Panc1 (cell line): ENCODE data around the gene WASF3. TPM values are rescaled to one million over a fixed set of nuclear protein-coding genes. Genes with fewer than 3 reads are reported as not detected.

ENCODE experiments used
- ATAC-seq: fragments of 200-7000 bp; cut with Tn5 transposase; 2 replicates; pipeline ENCODE4 v1.9.1; 2020; ENCODE audit warnings: mild to moderate bottlenecking, moderate library complexity
- BruUV-seq: library from RNA; stranded (reverse); fragments of 400-500 nt; replicated peaks from 2 replicates; lab custom pipeline; 2021; lab: Mats Ljungman, UMichigan
- CTCF ChIA-PET: fragments of 300-600 bp; sonication (Branson Sonifier 250); formaldehyde crosslinking; loops from one replicate; lab custom pipeline; 2022; ENCODE audit warnings: antibody characterized with exemption; lab: Charles Lee
- POLR2A ChIA-PET: fragments of 300-600 bp; sonication (Branson Sonifier 250); formaldehyde crosslinking; loops from one replicate; lab custom pipeline; 2022; ENCODE audit warnings: antibody characterized with exemption; lab: Charles Lee
- DNase-seq: peaks from one replicate; pipeline ENCODE4 v3.0.0-alpha.2; 2010; ENCODE audit warnings: low read depth, low spot score
- H3K27ac ChIP-seq: 2 replicates; pipeline ENCODE4 v1.5.1; 2011; ENCODE audit warnings: mild to moderate bottlenecking, low read length, inconsistent platforms
- H3K27me3 ChIP-seq: fragments of 200-500 bp; sonication (Bioruptor generic); 2 replicates; pipeline ENCODE4 v1.6.0; 2014; ENCODE audit warnings: low read length, inconsistent platforms; ENCODE audit not compliant: control insufficient read depth, insufficient read depth
- H3K36me3 ChIP-seq: fragments of 200-500 bp; sonication (Bioruptor generic); 2 replicates; pipeline ENCODE4 v1.5.1; 2014; ENCODE audit warnings: inconsistent platforms, mild to moderate bottlenecking, low read length, moderate library complexity; ENCODE audit not compliant: control insufficient read depth, insufficient read depth
- H3K4me1 ChIP-seq: 2 replicates; pipeline ENCODE4 v1.5.1; 2011; ENCODE audit warnings: inconsistent platforms, mild to moderate bottlenecking, low read length, moderate library complexity; ENCODE audit not compliant: control insufficient read depth, insufficient read depth
- H3K4me3 ChIP-seq, 2 experiments: 2 replicates each; pipeline ENCODE4 v1.5.1; 2011 to 2012; ENCODE audit warnings: low read depth in 2 of 2, low read length in 2 of 2, mild to moderate bottlenecking in 2 of 2, inconsistent platforms in 1 of 2, moderate library complexity in 1 of 2
- H3K9me3 ChIP-seq: fragments of 200-500 bp; sonication (Bioruptor generic); 2 replicates; pipeline ENCODE4 v1.5.1; 2014; ENCODE audit warnings: low read depth, mild to moderate bottlenecking, inconsistent platforms, low read length, moderate library complexity; ENCODE audit not compliant: control insufficient read depth, insufficient read depth
- CTCF ChIP-seq: fragments of 450-650 bp; IDR thresholded peaks from 2 replicates; pipeline ENCODE4 v1.5.1; 2017; ENCODE audit warnings: mild to moderate bottlenecking
- POLR2AphosphoS5 ChIP-seq: IDR thresholded peaks from 2 replicates; pipeline ENCODE4 v1.6.1; 2012; ENCODE audit warnings: mild to moderate bottlenecking, low read depth, low read length, moderate library complexity
- SIN3A ChIP-seq: IDR thresholded peaks from 2 replicates; pipeline ENCODE4 v1.6.1; 2012; ENCODE audit warnings: low read depth, mild to moderate bottlenecking, low read length, moderate library complexity, borderline replicate concordance; ENCODE audit not compliant: insufficient read depth
- TCF7L2 ChIP-seq: IDR thresholded peaks from 2 replicates; pipeline ENCODE4 v1.6.1; 2011; ENCODE audit warnings: mild to moderate bottlenecking, low read depth, low read length, inconsistent platforms
- in situ Hi-C: cut with HindIII; loops from 2 replicates; pipeline ENCODE4 v1.10.0; 2016; ENCODE audit warnings: low sequenced_read_pairs, low pct_unique_long_range_greater_than_20kb
- intact Hi-C: fragments of 100-400 bp; cut with micrococcal nuclease; formaldehyde crosslinking; loops from one replicate; pipeline ENCODE4 v1.10.0; 2022; ENCODE audit not compliant: unreplicated experiment
- total RNA-seq: library from RNA; stranded (reverse); gene quantifications from one replicate; pipeline ENCODE4 v1.2.1, GENCODE V29; 2021; ENCODE audit not compliant: unreplicated experiment
- TF ChIP-seq, protein P1 (sequence below), 2 experiments: IDR thresholded peaks; 2 replicates each; pipeline ENCODE4 v1.6.1; 2011 to 2012; ENCODE audit warnings: low read depth in 2 of 2, control low read depth in 1 of 2, low read length in 1 of 2, mild to moderate bottlenecking in 1 of 2, moderate library complexity in 1 of 2; ENCODE audit not compliant: insufficient read depth in 1 of 2

Gene WASF3
- total RNA-seq, 1 experiment from 2014 or later = 20.2 TPM

DNA sequence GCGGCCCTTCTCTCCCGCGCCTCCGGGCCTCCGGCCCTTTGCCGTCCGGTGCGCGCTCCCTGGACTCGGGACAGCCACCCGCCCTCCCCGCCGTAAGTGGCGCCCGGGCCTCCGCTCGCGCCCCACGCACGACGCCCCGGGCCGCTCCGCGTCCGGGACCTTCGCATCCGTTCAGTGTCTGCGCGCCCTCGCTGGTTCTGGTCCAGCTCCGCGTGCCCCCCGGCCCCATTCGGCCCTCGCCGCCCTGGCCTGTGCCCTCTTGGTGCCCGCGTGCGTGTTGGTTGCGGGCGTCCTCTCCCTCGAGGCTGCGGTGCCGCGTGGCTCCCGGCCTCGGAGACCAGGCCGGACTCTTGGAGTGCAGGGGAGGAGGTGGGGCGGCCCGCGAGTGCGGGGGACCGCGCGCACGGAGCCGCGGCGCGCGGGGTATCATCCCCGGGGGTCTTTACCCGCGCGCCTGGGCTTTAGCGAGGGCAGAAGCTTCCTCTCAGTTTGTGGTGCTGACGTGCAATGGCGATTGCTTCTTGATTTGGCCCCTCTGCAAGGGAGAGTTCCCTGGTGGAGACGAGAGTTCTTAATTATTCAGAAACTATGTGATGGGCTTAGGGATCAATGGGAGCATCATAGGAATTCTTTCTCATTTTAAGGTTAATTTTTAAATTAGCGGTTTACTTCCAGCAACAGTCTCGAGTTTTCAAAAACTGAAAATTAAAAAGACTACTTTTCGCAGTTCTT lies 757 bp downstream of the WASF3 start:
- Histone ChIP-seq H3K4me3 (peak overlapping the region; percentile 56 to 60), H3K27ac (no peak overlapping the region; the same call in 1 of the 2 replicates), H3K4me1 (peaks cover 15% of the 10 kb centered on the region), H3K9me3 (no peaks in the 10 kb centered on the region), H3K36me3 (no peaks in the 10 kb centered on the region), H3K27me3 (no peaks in the 10 kb centered on the region)
- ChIA-PET CTCF (interaction anchor here (0.6 kb wide), 1 partner anchor 327 kb away, joined by 4 read pairs; no protein-coding TSS in a partner anchor), POLR2A (no interaction called here)
- TF ChIP-seq, protein P1, sequence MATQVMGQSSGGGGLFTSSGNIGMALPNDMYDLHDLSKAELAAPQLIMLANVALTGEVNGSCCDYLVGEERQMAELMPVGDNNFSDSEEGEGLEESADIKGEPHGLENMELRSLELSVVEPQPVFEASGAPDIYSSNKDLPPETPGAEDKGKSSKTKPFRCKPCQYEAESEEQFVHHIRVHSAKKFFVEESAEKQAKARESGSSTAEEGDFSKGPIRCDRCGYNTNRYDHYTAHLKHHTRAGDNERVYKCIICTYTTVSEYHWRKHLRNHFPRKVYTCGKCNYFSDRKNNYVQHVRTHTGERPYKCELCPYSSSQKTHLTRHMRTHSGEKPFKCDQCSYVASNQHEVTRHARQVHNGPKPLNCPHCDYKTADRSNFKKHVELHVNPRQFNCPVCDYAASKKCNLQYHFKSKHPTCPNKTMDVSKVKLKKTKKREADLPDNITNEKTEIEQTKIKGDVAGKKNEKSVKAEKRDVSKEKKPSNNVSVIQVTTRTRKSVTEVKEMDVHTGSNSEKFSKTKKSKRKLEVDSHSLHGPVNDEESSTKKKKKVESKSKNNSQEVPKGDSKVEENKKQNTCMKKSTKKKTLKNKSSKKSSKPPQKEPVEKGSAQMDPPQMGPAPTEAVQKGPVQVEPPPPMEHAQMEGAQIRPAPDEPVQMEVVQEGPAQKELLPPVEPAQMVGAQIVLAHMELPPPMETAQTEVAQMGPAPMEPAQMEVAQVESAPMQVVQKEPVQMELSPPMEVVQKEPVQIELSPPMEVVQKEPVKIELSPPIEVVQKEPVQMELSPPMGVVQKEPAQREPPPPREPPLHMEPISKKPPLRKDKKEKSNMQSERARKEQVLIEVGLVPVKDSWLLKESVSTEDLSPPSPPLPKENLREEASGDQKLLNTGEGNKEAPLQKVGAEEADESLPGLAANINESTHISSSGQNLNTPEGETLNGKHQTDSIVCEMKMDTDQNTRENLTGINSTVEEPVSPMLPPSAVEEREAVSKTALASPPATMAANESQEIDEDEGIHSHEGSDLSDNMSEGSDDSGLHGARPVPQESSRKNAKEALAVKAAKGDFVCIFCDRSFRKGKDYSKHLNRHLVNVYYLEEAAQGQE (IDR thresholded peaks at IDR 0.05; ENCODE audit: insufficient read depth in 1 of 2, low read depth in 2 of 2, low read length in 1 of 2) = no peak
- TF ChIP-seq TCF7L2 = no peak
- TF ChIP-seq POLR2AphosphoS5 = no peak
- TF ChIP-seq CTCF = no peak
- no peak for TF ChIP-seq SIN3A
- no peak for DNase-seq
- no TSS peak for BruUV-seq
- in situ Hi-C loops = no loop called here
- intact Hi-C loops = no loop called here
- peak; percentile 7; the same call in 1 of the 2 replicates for ATAC-seq

DNA sequence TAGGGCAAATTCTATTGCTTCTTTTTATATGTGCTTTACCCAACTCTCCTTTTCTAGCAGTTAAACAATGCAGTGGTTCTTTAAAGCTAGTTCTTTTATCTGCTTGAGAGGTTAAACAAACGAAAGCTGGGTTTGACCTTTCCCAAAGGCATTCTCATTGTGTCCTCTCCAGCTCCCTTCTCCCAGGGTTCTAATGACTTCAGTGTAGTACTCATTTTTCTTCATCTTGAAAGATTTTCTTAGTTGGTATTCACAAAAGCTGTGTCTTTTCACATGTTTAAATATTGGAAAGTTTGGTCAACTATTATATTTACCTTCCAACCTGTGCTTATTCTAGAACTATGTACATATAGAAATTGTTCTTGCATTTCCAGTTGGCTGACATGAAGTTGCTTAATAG lies 1.5 kb downstream of the WASF3 start:
- Histone ChIP-seq H3K4me3 (peak overlapping the region in 1 of 2 experiments; percentile 60; a peak in 2 of 4 replicates), H3K9me3 (no peaks in the 10 kb centered on the region), H3K27ac (no peak overlapping the region), H3K4me1 (peaks cover 15% of the 10 kb centered on the region), H3K36me3 (no peaks in the 10 kb centered on the region), H3K27me3 (no peaks in the 10 kb centered on the region)
- CTCF ChIA-PET = interaction anchor here (0.6 kb wide), 1 partner anchor 326 kb away, joined by 4 read pairs; no protein-coding TSS in a partner anchor
- intact Hi-C loops (no loop called here), in situ Hi-C loops (no loop called here)
- no peak for DNase-seq
- TF ChIP-seq POLR2AphosphoS5 (no peak), CTCF (no peak), TCF7L2 (no peak)
- TF ChIP-seq, protein P1 (IDR thresholded peaks at IDR 0.05; ENCODE audit: insufficient read depth in 1 of 2, low read depth in 2 of 2, low read length in 1 of 2) = no peak
- BruUV-seq = no TSS peak
- POLR2A ChIA-PET = no interaction called here
- no peak for ATAC-seq
